ENCODE measurements around the gene SSNA1.
A peak's percentile ranks its signal among the peaks of the same experiment; 100 is the strongest.

The SSNA1 gene

DNA sequence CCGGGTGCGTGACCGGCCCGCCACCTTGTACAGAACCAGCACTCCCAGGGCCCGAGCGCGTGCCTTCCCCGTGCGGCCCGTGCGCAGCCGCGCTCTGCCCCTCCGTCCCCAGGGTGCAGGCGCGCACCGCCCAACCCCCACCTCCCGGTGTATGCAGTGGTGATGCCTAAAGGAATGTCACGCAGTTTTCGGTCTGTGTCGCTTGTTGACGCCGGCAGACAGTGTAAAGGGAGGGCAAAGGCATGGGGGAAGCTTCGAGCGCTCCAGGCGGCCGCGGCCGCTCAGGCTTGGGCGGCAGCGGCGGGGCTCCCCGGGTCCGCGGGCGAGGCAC lies 19.9 kb upstream of the SSNA1 start:
- POLR2A ChIA-PET: interaction anchor here (1.0 to 7.4 kb wide), 5 partner anchors 10 to 72 kb away, joined by 3 to 53 read pairs (median 14); partner anchors contain the start of genes ANAPC2, SSNA1 and TUBB4B

More for the DNA sequence above, 19.9 kb upstream of the SSNA1 start:
- Histone ChIP-seq H3K4me3 (ENCODE audit: low read depth, low read length) (peak overlapping the region; percentile 11), H3K36me3 (ENCODE audit: control insufficient read depth in 2 of 2, insufficient read depth in 1 of 2, low read length in 2 of 2) (no peaks in the 10 kb centered on the region), H3K9me3 (ENCODE audit: control insufficient read depth, insufficient read depth, low read depth, low read length) (no peaks in the 10 kb centered on the region), H3K4me1 (ENCODE audit: control insufficient read depth, insufficient read depth, low read length) (no peaks in the 10 kb centered on the region; the same call in 1 of the 2 replicates), H3K27ac (ENCODE audit: extremely low read depth, low read depth, low read length) (no peak overlapping the region; the same call in 1 of the 2 replicates)
- CTCF ChIA-PET: interaction anchor here (1.6 kb wide), 1 partner anchor 22 kb away, joined by 4 read pairs; no protein-coding TSS in a partner anchor
- no peak for TF ChIP-seq ZNF292 (tag by site-specific recombination; IDR thresholded peaks at IDR 0.05; ENCODE audit: borderline replicate concordance, low read depth)
- TF ChIP-seq, protein P1, sequence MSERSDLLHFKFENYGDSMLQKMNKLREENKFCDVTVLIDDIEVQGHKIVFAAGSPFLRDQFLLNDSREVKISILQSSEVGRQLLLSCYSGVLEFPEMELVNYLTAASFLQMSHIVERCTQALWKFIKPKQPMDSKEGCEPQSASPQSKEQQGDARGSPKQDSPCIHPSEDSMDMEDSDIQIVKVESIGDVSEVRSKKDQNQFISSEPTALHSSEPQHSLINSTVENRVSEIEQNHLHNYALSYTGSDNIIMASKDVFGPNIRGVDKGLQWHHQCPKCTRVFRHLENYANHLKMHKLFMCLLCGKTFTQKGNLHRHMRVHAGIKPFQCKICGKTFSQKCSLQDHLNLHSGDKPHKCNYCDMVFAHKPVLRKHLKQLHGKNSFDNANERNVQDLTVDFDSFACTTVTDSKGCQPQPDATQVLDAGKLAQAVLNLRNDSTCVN (tag by site-specific recombination; optimal IDR thresholded peaks at IDR 0.05): peak; percentile 62
- TF ChIP-seq, protein P2, sequence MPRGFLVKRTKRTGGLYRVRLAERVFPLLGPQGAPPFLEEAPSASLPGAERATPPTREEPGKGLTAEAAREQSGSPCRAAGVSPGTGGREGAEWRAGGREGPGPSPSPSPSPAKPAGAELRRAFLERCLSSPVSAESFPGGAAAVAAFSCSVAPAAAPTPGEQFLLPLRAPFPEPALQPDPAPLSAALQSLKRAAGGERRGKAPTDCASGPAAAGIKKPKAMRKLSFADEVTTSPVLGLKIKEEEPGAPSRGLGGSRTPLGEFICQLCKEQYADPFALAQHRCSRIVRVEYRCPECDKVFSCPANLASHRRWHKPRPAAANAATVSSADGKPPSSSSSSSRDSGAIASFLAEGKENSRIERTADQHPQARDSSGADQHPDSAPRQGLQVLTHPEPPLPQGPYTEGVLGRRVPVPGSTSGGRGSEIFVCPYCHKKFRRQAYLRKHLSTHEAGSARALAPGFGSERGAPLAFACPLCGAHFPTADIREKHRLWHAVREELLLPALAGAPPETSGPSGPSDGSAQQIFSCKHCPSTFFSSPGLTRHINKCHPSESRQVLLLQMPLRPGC (tag by site-specific recombination; IDR thresholded peaks at IDR 0.05): peak; percentile 32; the same call in 1 of the 2 replicates
- TF ChIP-seq ZSCAN16 (tag by site-specific recombination; IDR thresholded peaks at IDR 0.05): no peak
- no peak for TF ChIP-seq EGR2 (tag by site-specific recombination; IDR thresholded peaks at IDR 0.05; ENCODE audit: low read depth)
- TF ChIP-seq, protein P3, sequence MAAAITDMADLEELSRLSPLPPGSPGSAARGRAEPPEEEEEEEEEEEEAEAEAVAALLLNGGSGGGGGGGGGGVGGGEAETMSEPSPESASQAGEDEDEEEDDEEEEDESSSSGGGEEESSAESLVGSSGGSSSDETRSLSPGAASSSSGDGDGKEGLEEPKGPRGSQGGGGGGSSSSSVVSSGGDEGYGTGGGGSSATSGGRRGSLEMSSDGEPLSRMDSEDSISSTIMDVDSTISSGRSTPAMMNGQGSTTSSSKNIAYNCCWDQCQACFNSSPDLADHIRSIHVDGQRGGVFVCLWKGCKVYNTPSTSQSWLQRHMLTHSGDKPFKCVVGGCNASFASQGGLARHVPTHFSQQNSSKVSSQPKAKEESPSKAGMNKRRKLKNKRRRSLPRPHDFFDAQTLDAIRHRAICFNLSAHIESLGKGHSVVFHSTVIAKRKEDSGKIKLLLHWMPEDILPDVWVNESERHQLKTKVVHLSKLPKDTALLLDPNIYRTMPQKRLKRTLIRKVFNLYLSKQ (tag by site-specific recombination; IDR thresholded peaks at IDR 0.05; ENCODE audit: borderline replicate concordance): no peak
- TF ChIP-seq, protein P4, sequence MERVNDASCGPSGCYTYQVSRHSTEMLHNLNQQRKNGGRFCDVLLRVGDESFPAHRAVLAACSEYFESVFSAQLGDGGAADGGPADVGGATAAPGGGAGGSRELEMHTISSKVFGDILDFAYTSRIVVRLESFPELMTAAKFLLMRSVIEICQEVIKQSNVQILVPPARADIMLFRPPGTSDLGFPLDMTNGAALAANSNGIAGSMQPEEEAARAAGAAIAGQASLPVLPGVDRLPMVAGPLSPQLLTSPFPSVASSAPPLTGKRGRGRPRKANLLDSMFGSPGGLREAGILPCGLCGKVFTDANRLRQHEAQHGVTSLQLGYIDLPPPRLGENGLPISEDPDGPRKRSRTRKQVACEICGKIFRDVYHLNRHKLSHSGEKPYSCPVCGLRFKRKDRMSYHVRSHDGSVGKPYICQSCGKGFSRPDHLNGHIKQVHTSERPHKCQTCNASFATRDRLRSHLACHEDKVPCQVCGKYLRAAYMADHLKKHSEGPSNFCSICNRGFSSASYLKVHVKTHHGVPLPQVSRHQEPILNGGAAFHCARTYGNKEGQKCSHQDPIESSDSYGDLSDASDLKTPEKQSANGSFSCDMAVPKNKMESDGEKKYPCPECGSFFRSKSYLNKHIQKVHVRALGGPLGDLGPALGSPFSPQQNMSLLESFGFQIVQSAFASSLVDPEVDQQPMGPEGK (tag by site-specific recombination; IDR thresholded peaks at IDR 0.05): 0 out of 2 replicates have a peak, but pooled peaks have one; percentile 0
- no peak for TF ChIP-seq KLF1 (tag by site-specific recombination; IDR thresholded peaks at IDR 0.05)
- peak; percentile 98 for TF ChIP-seq ZNF792 (tag by site-specific recombination; IDR thresholded peaks at IDR 0.05)
- TF ChIP-seq, protein P5, sequence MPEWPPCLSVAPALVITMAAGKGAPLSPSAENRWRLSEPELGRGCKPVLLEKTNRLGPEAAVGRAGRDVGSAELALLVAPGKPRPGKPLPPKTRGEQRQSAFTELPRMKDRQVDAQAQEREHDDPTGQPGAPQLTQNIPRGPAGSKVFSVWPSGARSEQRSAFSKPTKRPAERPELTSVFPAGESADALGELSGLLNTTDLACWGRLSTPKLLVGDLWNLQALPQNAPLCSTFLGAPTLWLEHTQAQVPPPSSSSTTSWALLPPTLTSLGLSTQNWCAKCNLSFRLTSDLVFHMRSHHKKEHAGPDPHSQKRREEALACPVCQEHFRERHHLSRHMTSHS (tag by site-specific recombination; IDR thresholded peaks at IDR 0.05): no peak
- TF ChIP-seq, protein P6, sequence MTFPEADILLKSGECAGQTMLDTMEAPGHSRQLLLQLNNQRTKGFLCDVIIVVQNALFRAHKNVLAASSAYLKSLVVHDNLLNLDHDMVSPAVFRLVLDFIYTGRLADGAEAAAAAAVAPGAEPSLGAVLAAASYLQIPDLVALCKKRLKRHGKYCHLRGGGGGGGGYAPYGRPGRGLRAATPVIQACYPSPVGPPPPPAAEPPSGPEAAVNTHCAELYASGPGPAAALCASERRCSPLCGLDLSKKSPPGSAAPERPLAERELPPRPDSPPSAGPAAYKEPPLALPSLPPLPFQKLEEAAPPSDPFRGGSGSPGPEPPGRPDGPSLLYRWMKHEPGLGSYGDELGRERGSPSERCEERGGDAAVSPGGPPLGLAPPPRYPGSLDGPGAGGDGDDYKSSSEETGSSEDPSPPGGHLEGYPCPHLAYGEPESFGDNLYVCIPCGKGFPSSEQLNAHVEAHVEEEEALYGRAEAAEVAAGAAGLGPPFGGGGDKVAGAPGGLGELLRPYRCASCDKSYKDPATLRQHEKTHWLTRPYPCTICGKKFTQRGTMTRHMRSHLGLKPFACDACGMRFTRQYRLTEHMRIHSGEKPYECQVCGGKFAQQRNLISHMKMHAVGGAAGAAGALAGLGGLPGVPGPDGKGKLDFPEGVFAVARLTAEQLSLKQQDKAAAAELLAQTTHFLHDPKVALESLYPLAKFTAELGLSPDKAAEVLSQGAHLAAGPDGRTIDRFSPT (tag by site-specific recombination; IDR thresholded peaks at IDR 0.05): no peak
- no peak for TF ChIP-seq ZNF391 (tag by site-specific recombination; IDR thresholded peaks at IDR 0.05; ENCODE audit: borderline replicate concordance, low read depth)
- TF ChIP-seq ZNF248 (tag by site-specific recombination; IDR thresholded peaks at IDR 0.05): no peak
- peak; percentile 85 for TF ChIP-seq ZNF335 (tag by site-specific recombination; conservative IDR thresholded peaks at IDR 0.05)

Measured in HEK293 (cell line).